Mucosa of descending colon (tissue), 3 donors: ENCODE measurements around the gene MS4A4E. TPM values are rescaled to one million over a fixed set of nuclear protein-coding genes. Genes with fewer than 3 reads are reported as not detected.

Experiments used
- ATAC-seq: fragments of 200-7000 bp; cut with Tn5 transposase; one replicate; pipeline ENCODE4 v1.9.1; 2020; ENCODE audit warnings: mild to moderate bottlenecking, moderate library complexity
- DNase-seq, 3 donors: peaks; one replicate each; pipeline ENCODE4 v3.0.0-alpha.2; 2020
- H3K36me3 ChIP-seq: fragments of 200-600 bp; one replicate; pipeline ENCODE4 v1.8.0; 2021; ENCODE audit warnings: low read depth, mild to moderate bottlenecking
- H3K4me1 ChIP-seq: fragments of 200-600 bp; one replicate; pipeline ENCODE4 v1.8.0; 2021; ENCODE audit warnings: low read depth, mild to moderate bottlenecking
- H3K4me3 ChIP-seq: fragments of 200-600 bp; one replicate; pipeline ENCODE4 v1.8.0; 2021; ENCODE audit warnings: mild to moderate bottlenecking
- H3K9me3 ChIP-seq: fragments of 200-600 bp; one replicate; pipeline ENCODE4 v1.8.0; 2021; ENCODE audit warnings: mild to moderate bottlenecking
- intact Hi-C, 2 donors: fragments of 100-400 bp; cut with DNase I in 1 of 2; cut with micrococcal nuclease in 1 of 2; formaldehyde crosslinking; loops; one replicate each; pipeline versions ENCODE4 v1.11.0 to v1.11.1; 2022; cut with DNase I, micrococcal nuclease
- total RNA-seq, 3 donors: library from RNA; stranded (reverse); fragmentation: NEBNext Ultra II Directional in 2 of 3; extraction: Animal tissue kit (Norgen Biotek cat#: 25700) in 2 of 3; gene quantifications; one replicate each; pipeline versions ENCODE4 v1.2.1 to v1.2.4, GENCODE V29; 2021 to 2023
- TF ChIP-seq, protein P1 (sequence below): fragments of 200-600 bp; IDR thresholded peaks from one replicate; pipeline ENCODE4 v1.8.0; 2022; ENCODE audit warnings: antibody characterized with exemption, mild to moderate bottlenecking
- donor health status: DM: no; HTN: no; CAD: no; lungs with moderate emphysema.
- donor health status: DM: no; HTN: no; CAD: no.
- donor health status: DM: no; HTN: yes; CAD: no.

Gene MS4A4E
- total RNA-seq, 3 donors from 2014 or later = 1.3 to 6.6 (median 1.7) TPM

DNA sequence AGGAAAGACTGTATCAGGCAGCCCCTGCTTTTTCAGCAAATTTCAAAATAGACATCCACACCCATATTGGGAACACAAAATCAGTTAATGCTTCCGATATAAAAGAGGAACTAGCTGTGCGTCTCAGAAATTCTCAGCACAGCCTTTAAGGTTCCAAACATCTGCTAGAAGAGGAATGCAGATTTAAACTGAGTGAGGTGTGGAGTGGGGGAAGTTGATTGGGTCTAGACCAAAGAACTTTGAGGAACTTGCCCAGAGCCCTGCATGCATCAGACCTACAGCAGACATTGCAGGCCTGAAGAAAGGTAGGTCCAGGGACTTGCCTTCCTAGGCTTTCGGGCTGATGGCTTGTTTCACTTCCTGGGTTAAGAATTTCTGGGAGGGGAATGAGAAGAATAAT is 37.5 kb upstream of the MS4A4E start, which contains the start of gene MS4A4A:
Gene MS4A4A, plus strand, starts transcription at position 255 of the 400 bp plus-strand sequence. Its CDS starts 10 bp downstream, at position 265.
- Histone ChIP-seq H3K4me1 (no peaks in the 10 kb centered on the region), H3K9me3 (no peaks in the 10 kb centered on the region), H3K36me3 (no peaks in the 10 kb centered on the region), H3K4me3 (no peak within 1 kb of the TSS)
- ATAC-seq = peak; percentile 54
- TF ChIP-seq, protein P1, sequence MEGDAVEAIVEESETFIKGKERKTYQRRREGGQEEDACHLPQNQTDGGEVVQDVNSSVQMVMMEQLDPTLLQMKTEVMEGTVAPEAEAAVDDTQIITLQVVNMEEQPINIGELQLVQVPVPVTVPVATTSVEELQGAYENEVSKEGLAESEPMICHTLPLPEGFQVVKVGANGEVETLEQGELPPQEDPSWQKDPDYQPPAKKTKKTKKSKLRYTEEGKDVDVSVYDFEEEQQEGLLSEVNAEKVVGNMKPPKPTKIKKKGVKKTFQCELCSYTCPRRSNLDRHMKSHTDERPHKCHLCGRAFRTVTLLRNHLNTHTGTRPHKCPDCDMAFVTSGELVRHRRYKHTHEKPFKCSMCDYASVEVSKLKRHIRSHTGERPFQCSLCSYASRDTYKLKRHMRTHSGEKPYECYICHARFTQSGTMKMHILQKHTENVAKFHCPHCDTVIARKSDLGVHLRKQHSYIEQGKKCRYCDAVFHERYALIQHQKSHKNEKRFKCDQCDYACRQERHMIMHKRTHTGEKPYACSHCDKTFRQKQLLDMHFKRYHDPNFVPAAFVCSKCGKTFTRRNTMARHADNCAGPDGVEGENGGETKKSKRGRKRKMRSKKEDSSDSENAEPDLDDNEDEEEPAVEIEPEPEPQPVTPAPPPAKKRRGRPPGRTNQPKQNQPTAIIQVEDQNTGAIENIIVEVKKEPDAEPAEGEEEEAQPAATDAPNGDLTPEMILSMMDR = no peak
- intact Hi-C loops = no loop called here
- peak in 1 of 3 donors; percentile 21 for DNase-seq

DNA sequence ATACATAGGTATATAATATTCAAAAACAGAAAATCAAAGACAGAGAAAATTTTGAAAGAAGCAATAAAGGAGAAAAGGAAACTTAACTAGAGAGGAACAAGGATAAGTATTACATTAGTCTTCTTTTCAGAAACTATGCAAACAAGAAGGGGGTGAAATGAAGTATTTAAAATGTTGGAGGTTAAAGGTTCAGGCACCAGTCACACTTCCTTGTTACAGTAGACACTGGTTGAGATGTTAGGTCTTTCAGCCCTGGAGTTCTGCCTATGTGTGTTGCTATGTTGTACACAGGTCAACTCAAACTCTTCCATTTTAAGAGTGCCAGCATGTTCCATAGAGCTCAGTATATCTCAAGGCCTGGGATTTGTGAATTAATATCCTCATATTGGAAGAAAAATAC is 31.5 kb upstream of the MS4A4E start:
- DNase-seq (no peak), ATAC-seq (no peak)
- Histone ChIP-seq H3K36me3 (no peaks in the 10 kb centered on the region), H3K4me3 (no peak overlapping the region), H3K9me3 (no peaks in the 10 kb centered on the region), H3K4me1 (no peaks in the 10 kb centered on the region)
- TF ChIP-seq, protein P1 = no peak
- intact Hi-C loops = no loop called here

DNA sequence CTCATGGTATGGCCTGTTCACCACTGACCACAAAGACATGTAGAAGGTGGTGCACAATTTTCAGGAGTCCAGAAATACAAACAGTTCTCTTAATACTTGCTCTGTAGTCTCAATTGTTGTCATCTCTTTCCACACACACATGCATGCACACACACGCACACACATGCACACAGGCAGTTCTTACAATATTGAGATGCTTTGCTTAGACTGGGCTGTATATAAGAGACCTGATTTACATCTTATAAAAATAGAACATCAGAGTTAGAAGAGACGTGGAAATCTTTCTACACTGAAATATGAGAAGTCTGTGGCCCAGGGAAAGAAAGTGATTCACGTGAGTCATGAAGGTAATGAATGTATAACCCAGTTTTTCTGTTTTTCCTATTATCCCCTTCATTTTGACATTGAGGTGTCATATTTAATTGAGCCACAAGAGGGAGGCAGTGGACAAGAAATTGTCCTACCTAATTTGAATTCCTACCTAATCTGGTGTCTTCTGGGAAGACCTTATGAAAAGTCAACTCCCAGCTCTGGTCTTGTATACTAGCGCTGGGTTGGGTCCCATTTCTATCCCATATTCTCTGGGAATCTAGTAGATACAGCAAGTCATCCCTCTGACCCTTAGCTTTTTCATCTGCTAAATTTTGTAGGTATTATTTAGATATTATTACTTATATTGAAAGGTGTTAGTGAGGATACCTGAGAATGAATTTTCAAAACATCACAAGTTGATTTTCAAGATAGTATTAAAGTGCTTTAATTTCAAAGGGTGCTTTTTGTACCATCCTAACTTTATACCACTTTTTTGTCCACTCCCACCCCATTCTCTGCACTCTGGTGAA is 22.7 kb upstream of the MS4A4E start:
- TF ChIP-seq, protein P1 = peak; percentile 21
- Histone ChIP-seq H3K36me3 (no peaks in the 10 kb centered on the region), H3K9me3 (no peaks in the 10 kb centered on the region), H3K4me1 (no peaks in the 10 kb centered on the region), H3K4me3 (no peak overlapping the region)
- intact Hi-C loops = no loop called here
- ATAC-seq (peak; percentile 37), DNase-seq (peak in 1 of 3 donors; percentile 65)

DNA sequence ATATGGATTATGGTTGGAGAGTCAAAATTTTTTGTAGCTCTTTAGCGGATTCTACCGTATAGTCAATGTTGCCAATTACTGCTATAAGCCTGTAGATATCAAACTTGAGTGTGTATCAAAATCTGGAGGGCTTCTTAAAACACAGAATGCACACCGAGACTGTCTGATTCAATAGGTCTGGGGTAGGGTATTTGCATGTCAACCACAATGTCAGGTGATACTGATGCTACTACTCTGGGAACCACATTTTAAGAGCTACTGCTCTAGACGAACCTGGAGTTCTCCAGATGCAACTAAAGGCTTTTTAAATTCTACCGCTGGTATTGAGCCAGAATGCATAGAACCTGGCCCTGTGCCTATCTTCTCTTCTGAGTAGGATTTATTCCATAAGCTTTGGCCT is 21.7 kb upstream of the MS4A4E start:
- Histone ChIP-seq H3K4me1 (no peaks in the 10 kb centered on the region), H3K9me3 (no peaks in the 10 kb centered on the region), H3K36me3 (no peaks in the 10 kb centered on the region), H3K4me3 (no peak overlapping the region)
- DNase-seq (no peak), ATAC-seq (no peak)
- intact Hi-C loops = no loop called here
- TF ChIP-seq, protein P1 = no peak

DNA sequence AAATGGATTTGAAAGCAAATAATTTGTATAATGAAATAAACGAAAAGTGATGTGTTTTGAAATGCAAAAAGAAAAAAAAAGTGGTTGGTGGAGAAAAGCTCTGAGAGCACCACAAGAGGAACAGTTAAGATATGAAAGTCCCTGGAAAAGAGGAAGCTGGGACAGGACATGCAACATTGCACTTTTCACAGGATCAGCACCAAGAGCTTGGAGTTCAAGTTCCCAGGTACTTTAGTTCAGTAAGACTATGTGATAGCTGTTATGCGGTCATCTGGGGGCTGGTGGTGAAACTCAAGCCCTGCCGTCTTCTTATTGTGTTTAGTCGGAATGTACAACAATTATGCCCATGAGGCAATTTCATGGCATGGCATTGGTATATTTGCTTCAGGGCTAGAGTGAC is 20.5 kb upstream of the MS4A4E start:
- intact Hi-C loops = no loop called here

More for the DNA sequence above, 20.5 kb upstream of the MS4A4E start:
- TF ChIP-seq, protein P1 = no peak
- ATAC-seq = no peak
- H3K4me3 ChIP-seq = no peak overlapping the region
- H3K36me3 ChIP-seq = no peaks in the 10 kb centered on the region
- H3K4me1 ChIP-seq = no peaks in the 10 kb centered on the region
- no peaks in the 10 kb centered on the region for H3K9me3 ChIP-seq
- no peak for DNase-seq
